WTC11 (cell line): ENCODE data around the gene BCS1L.

Experiments
- CTCF ChIP-seq: fragments of 200-600 bp; IDR thresholded peaks from 2 replicates; pipeline ENCODE4 v1.8.0; 2022; ENCODE audit warnings: antibody characterized with exemption
- ESRRA ChIP-seq: sonication (generic); formaldehyde crosslinking; IDR thresholded peaks from 2 replicates; pipeline ENCODE4 v1.8.1; 2022; ENCODE audit warnings: mild to moderate bottlenecking, missing genetic modification reagents, borderline replicate concordance
- JUN ChIP-seq: sonication (generic); formaldehyde crosslinking; IDR thresholded peaks from 2 replicates; pipeline ENCODE4 v1.8.0; 2023; ENCODE audit warnings: mild to moderate bottlenecking, missing genetic modification reagents
- TCF7 ChIP-seq: sonication (generic); formaldehyde crosslinking; IDR thresholded peaks from 2 replicates; pipeline ENCODE4 v1.8.0; 2022; ENCODE audit warnings: mild to moderate bottlenecking, low read depth, missing genetic modification reagents, moderate library complexity
- TEAD1 ChIP-seq: sonication (generic); formaldehyde crosslinking; IDR thresholded peaks from 2 replicates; pipeline ENCODE4 v1.8.0; 2022; ENCODE audit warnings: mild to moderate bottlenecking, missing genetic modification reagents
- TF ChIP-seq, protein P1 (sequence below): fragments of 250-450 bp; sonication (Bioruptor Pico); IDR thresholded peaks from 2 replicates; pipeline ENCODE4 v1.9.0; 2021; ENCODE audit warnings: mild to moderate bottlenecking

GRCh38 chr2:218662377-218662776, 2.9 kb downstream of the BCS1L start:
- TF ChIP-seq CTCF (no peak), TEAD1 (CRISPR knock-in tag) (no peak), JUN (CRISPR knock-in tag) (no peak), TCF7 (CRISPR knock-in tag) (no peak), ESRRA (CRISPR knock-in tag) (no peak)
- TF ChIP-seq, protein P1, sequence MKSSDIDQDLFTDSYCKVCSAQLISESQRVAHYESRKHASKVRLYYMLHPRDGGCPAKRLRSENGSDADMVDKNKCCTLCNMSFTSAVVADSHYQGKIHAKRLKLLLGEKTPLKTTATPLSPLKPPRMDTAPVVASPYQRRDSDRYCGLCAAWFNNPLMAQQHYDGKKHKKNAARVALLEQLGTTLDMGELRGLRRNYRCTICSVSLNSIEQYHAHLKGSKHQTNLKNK (CRISPR knock-in tag): no peak
